ENCODE data around the gene LAMTOR2.

GRCh38 chr1:156012051-156012817 lies 42.3 kb upstream of the LAMTOR2 start:
- TF ChIP-seq POLR2A (IDR thresholded peaks at IDR 0.05) (no peak), CTCF (IDR thresholded peaks at IDR 0.05) (no peak)
